HL-60 (cell line): Measurements from ENCODE around the gene C5AR2.
A peak's percentile ranks its signal among the peaks of the same experiment; 100 is the strongest.

ENCODE experiments used
- DNase-seq, 2 experiments: peaks; one replicate each; pipeline ENCODE4 v3.0.0-alpha.2; 2010 to 2020; ENCODE audit warnings: low read depth in 1 of 2, low spot score in 1 of 2
- H3K27ac ChIP-seq: fragments of 250-450 bp; sonication (Bioruptor Pico); replicated peaks from 2 replicates; pipeline ENCODE4 v1.5.1; 2020; ENCODE audit warnings: mild to moderate bottlenecking, moderate library complexity
- H3K27me3 ChIP-seq: fragments of 250-450 bp; sonication (Bioruptor Pico); 2 replicates; pipeline ENCODE4 v1.5.1; 2021; ENCODE audit warnings: mild to moderate bottlenecking, moderate library complexity; ENCODE audit not compliant: insufficient read depth, poor library complexity, severe bottlenecking
- H3K4me3 ChIP-seq: replicated peaks from 2 replicates; pipeline ENCODE4 v1.5.1; 2011; ENCODE audit warnings: mild to moderate bottlenecking, control low read depth, low read length; ENCODE audit not compliant: insufficient read depth
- GABPA ChIP-seq: IDR thresholded peaks from 2 replicates; pipeline ENCODE4 v1.6.1; 2012; ENCODE audit warnings: low read depth
- POLR2AphosphoS5 ChIP-seq: IDR thresholded peaks from 2 replicates; pipeline ENCODE4 v1.6.1; 2012; ENCODE audit warnings: low read depth
- SPI1 ChIP-seq: IDR thresholded peaks from 2 replicates; pipeline ENCODE4 v1.6.1; 2012; ENCODE audit warnings: low read depth, mild to moderate bottlenecking, borderline replicate concordance
- long read RNA-seq: library from polyadenylated mRNA; unstranded; transcript quantifications from one replicate; pipeline ENCODE4 v2.0.0, GENCODE V29; 2020
- TF ChIP-seq, protein P1 (sequence below): IDR thresholded peaks from 2 replicates; pipeline ENCODE4 v1.6.1; 2012; ENCODE audit warnings: low read depth; ENCODE audit not compliant: insufficient replicate concordance
- TF ChIP-seq, protein P2 (sequence below): IDR thresholded peaks from one replicate; pipeline ENCODE4 v1.5.1; 2011; ENCODE audit warnings: low read length, control low read depth, inconsistent platforms; ENCODE audit not compliant: insufficient read depth

C5AR2 gene
- long read RNA-seq, result 0 reads

DNA sequence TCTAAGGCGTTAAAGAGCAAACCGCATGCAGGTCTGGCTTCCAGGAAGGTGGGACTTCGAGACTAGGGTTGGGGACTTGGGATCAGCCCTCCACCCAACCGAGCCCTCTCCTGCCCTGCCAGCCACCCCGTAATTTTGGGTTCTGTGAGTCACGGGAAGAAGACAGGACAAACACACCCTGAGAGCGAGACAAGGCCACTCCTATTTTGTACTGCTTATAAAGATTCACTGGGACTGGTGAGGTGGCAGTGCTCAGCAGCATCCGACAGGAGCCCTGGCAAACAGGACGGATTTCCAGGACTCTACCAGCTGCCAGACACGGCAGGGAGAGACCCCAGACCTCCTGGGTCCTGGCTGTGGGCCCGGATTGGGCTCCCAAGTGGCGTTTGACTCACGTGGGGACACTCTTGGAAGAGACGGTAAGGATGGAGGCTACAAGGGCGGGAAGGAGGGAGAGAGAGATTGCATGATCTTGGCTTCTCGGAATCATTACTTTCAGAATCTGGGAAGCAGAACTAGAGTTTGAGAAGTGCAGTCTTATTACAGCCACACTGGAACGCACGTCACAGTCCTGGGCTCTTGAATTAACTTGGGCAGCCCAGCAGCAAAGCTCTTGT lies at the start of gene C5AR2:
C5AR2 (plus strand) TSS at position 245 of the 617 bp plus-strand sequence. CDS start 8,625 bp downstream, outside the sequence.
- DNase-seq, result no peak
- peak within 1 kb of the TSS; percentile 73 for H3K27ac ChIP-seq
- no peaks in the 10 kb centered on the region for H3K27me3 ChIP-seq
- H3K4me3 ChIP-seq, result no peak within 1 kb of the TSS
- TF ChIP-seq, protein P1, sequence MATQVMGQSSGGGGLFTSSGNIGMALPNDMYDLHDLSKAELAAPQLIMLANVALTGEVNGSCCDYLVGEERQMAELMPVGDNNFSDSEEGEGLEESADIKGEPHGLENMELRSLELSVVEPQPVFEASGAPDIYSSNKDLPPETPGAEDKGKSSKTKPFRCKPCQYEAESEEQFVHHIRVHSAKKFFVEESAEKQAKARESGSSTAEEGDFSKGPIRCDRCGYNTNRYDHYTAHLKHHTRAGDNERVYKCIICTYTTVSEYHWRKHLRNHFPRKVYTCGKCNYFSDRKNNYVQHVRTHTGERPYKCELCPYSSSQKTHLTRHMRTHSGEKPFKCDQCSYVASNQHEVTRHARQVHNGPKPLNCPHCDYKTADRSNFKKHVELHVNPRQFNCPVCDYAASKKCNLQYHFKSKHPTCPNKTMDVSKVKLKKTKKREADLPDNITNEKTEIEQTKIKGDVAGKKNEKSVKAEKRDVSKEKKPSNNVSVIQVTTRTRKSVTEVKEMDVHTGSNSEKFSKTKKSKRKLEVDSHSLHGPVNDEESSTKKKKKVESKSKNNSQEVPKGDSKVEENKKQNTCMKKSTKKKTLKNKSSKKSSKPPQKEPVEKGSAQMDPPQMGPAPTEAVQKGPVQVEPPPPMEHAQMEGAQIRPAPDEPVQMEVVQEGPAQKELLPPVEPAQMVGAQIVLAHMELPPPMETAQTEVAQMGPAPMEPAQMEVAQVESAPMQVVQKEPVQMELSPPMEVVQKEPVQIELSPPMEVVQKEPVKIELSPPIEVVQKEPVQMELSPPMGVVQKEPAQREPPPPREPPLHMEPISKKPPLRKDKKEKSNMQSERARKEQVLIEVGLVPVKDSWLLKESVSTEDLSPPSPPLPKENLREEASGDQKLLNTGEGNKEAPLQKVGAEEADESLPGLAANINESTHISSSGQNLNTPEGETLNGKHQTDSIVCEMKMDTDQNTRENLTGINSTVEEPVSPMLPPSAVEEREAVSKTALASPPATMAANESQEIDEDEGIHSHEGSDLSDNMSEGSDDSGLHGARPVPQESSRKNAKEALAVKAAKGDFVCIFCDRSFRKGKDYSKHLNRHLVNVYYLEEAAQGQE, result no peak
- TF ChIP-seq GABPA, result no peak
- TF ChIP-seq, protein P2, sequence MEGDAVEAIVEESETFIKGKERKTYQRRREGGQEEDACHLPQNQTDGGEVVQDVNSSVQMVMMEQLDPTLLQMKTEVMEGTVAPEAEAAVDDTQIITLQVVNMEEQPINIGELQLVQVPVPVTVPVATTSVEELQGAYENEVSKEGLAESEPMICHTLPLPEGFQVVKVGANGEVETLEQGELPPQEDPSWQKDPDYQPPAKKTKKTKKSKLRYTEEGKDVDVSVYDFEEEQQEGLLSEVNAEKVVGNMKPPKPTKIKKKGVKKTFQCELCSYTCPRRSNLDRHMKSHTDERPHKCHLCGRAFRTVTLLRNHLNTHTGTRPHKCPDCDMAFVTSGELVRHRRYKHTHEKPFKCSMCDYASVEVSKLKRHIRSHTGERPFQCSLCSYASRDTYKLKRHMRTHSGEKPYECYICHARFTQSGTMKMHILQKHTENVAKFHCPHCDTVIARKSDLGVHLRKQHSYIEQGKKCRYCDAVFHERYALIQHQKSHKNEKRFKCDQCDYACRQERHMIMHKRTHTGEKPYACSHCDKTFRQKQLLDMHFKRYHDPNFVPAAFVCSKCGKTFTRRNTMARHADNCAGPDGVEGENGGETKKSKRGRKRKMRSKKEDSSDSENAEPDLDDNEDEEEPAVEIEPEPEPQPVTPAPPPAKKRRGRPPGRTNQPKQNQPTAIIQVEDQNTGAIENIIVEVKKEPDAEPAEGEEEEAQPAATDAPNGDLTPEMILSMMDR, result no peak
- no peak for TF ChIP-seq POLR2AphosphoS5
- TF ChIP-seq SPI1, result no peak

DNA sequence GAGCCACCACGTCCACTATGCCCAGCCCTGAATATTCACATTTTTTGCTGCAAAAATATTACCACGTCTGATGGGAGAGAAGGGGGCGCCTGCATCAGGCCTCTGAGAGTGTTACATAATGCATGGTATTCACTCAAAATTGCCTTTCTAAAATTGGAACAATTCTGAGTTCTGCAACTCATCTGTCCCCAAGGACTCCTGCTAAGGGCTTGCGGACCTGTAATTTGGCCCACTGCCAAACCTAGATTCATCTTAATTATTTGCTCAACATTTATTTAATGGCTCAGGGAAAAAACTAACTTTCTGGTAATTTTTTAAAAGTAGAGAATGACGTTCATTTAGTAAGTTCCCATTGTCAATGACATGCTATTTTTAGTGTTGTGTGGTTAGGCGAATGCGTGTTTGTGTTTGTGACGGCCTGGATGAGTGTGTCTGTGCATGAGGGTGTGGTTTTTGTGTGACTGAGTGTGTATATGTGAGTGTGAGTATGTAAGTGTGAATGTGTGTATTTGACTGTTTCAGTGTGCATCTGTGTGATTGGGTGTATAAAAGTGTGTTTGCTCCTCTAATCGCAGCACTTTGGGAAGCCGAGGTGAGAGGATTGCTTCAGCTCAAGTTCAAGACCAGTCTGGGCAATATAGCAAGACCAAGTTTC lies 48.4 kb upstream of the C5AR2 start:
- no peaks in the 10 kb centered on the region for H3K27me3 ChIP-seq
- no peak for DNase-seq
- TF ChIP-seq, protein P1, result no peak
- no peak for TF ChIP-seq SPI1
- TF ChIP-seq GABPA, result no peak
- TF ChIP-seq POLR2AphosphoS5, result no peak
- TF ChIP-seq, protein P2, result no peak
- no peak overlapping the region for H3K4me3 ChIP-seq
- no peak overlapping the region for H3K27ac ChIP-seq

DNA sequence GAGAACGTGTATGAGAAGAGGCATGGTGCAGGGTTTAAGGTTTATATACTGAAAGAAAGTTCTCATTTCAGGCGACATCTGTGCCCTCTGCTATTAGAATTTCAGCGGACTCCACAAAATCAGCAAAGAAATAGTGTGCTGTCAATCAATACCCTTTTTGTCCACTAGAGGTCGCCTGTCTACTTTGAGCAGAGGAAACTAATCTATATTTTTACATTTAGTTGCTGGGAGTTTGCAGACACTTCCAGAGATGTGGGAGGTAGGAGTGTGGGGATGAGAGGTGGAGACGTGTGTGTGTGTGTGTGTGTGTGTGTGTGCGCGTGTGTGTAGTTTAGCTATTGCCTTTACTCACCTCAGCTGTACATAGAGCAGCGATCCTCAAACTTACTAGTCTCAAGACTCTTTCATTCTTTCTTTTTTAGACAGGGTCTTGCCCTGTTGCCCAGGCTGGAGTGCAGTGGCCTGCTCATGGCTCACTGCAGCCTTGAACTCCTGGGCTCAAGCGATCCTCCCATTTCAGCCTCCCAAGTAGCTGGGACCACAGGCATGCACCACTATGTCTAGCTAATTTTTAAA lies 47.6 kb upstream of the C5AR2 start:
- DNase-seq, result peak; percentile 54 to 55
- H3K27ac ChIP-seq, result no peak overlapping the region
- no peak overlapping the region for H3K4me3 ChIP-seq
- H3K27me3 ChIP-seq, result no peaks in the 10 kb centered on the region
- TF ChIP-seq POLR2AphosphoS5, result no peak
- TF ChIP-seq, protein P2, result peak; percentile 73
- TF ChIP-seq, protein P1, result no peak
